Liver (tissue), 9 donors: ENCODE data around the gene ANKS1A. TPM values are rescaled to one million over a fixed set of nuclear protein-coding genes. Genes with fewer than 3 reads are reported as not detected.

Experiments
- DNase-seq: peaks from one replicate; pipeline ENCODE4 v3.0.0-alpha.2; 2017; ENCODE audit warnings: low spot score
- H3K27ac ChIP-seq, 2 donors: one replicate each; pipeline ENCODE4 v1.7.0; 2013; ENCODE audit warnings: inconsistent platforms in 2 of 2, low read length in 2 of 2, control low read depth in 1 of 2, low read depth in 1 of 2, mild to moderate bottlenecking in 1 of 2
- H3K27me3 ChIP-seq, 4 donors: one replicate each; pipeline versions ENCODE4 v1.6.1 to v1.7.0; 2013; ENCODE audit warnings: low read length in 3 of 4, inconsistent platforms in 1 of 4, mild to moderate bottlenecking in 1 of 4, moderate library complexity in 1 of 4; ENCODE audit not compliant: control insufficient read depth in 4 of 4, insufficient read depth in 4 of 4
- H3K36me3 ChIP-seq, 4 donors: one replicate each; pipeline versions ENCODE4 v1.6.1 to v1.7.0; 2013; ENCODE audit warnings: low read length in 3 of 4, mild to moderate bottlenecking in 3 of 4, low read depth in 1 of 4, moderate library complexity in 1 of 4; ENCODE audit not compliant: control insufficient read depth in 4 of 4, insufficient read depth in 3 of 4
- H3K4me1 ChIP-seq, 4 donors: one replicate each; pipeline versions ENCODE4 v1.6.1 to v1.7.0; 2013; ENCODE audit warnings: low read length in 3 of 4, mild to moderate bottlenecking in 3 of 4, moderate library complexity in 1 of 4; ENCODE audit not compliant: control insufficient read depth in 4 of 4, insufficient read depth in 4 of 4
- H3K4me3 ChIP-seq, 3 donors: one replicate each; pipeline versions ENCODE4 v1.6.1 to v1.7.0; 2013; ENCODE audit warnings: low read length in 3 of 3, control low read depth in 1 of 3, low read depth in 1 of 3, mild to moderate bottlenecking in 1 of 3
- H3K9ac ChIP-seq, 2 donors: one replicate each; pipeline ENCODE4 v1.7.0; 2013; ENCODE audit warnings: low read length in 2 of 2, mild to moderate bottlenecking in 2 of 2, moderate library complexity in 2 of 2, control low read depth in 1 of 2, low read depth in 1 of 2
- H3K9me3 ChIP-seq, 4 donors: one replicate each; pipeline versions ENCODE4 v1.6.1 to v1.7.0; 2013; ENCODE audit warnings: low read length in 3 of 4; ENCODE audit not compliant: control insufficient read depth in 4 of 4
- ATF3 ChIP-seq: IDR thresholded peaks from 2 replicates; pipeline ENCODE4 v1.6.1; 2016; ENCODE audit warnings: antibody characterized with exemption
- EGR1 ChIP-seq, 2 donors: IDR thresholded peaks; 2 replicates each; pipeline ENCODE4 v1.6.1; 2016 to 2018; ENCODE audit warnings: antibody characterized with exemption in 2 of 2, low read depth in 2 of 2
- FOXA1 ChIP-seq: IDR thresholded peaks from 2 replicates; pipeline ENCODE4 v1.6.1; 2016; ENCODE audit warnings: antibody characterized with exemption
- GABPA ChIP-seq, 2 donors: IDR thresholded peaks in 1 of 2; conservative IDR thresholded peaks in 1 of 2; 2 replicates each; pipeline ENCODE4 v1.6.1; 2016; ENCODE audit warnings: antibody characterized with exemption in 2 of 2, mild to moderate bottlenecking in 1 of 2, moderate library complexity in 1 of 2
- HNF4G ChIP-seq: IDR thresholded peaks from 2 replicates; pipeline ENCODE4 v1.6.1; 2016; ENCODE audit warnings: antibody characterized with exemption
- JUND ChIP-seq, 2 donors: IDR thresholded peaks; 2 replicates each; pipeline ENCODE4 v1.6.1; 2016; ENCODE audit warnings: antibody characterized with exemption in 2 of 2
- REST ChIP-seq: IDR thresholded peaks from 2 replicates; pipeline ENCODE4 v1.6.1; 2016; ENCODE audit warnings: antibody characterized with exemption, mild to moderate bottlenecking
- SP1 ChIP-seq: IDR thresholded peaks from 2 replicates; pipeline ENCODE4 v1.6.1; 2018; ENCODE audit warnings: antibody characterized with exemption, mild to moderate bottlenecking
- YY1 ChIP-seq: IDR thresholded peaks from 2 replicates; pipeline ENCODE4 v1.6.1; 2016; ENCODE audit warnings: antibody characterized with exemption, mild to moderate bottlenecking
- ZBTB33 ChIP-seq: IDR thresholded peaks from 2 replicates; pipeline ENCODE4 v1.6.1; 2016; ENCODE audit warnings: antibody characterized with exemption
- WGBS: extraction: QIAGEN DNeasy Blood & Tissue Kit; methylation state at CpG from one replicate; pipeline ENCODE4 v1.1.7; 2013; 5-methylcytosine and 5-hydroxymethylcytosine counted together
- polyA plus RNA-seq, 2 donors: library from polyadenylated mRNA; stranded (reverse) in 1 of 2; unstranded in 1 of 2; fragments of 200-250 nt in 1 of 2; fragments of >200 nt in 1 of 2; fragmentation: Nextera tagmentation in 1 of 2; extraction: Ambion mirVana in 1 of 2; gene quantifications; one replicate each; pipeline versions ENCODE4 v1.2.1 to v1.2.3, GENCODE V29; 2013 to 2015
- total RNA-seq, 2 donors: library from RNA; depleted of rRNA; stranded (reverse); fragments of >200 nt; gene quantifications; one replicate each; pipeline ENCODE4 v1.2.3, GENCODE V29; 2014
- TF ChIP-seq, protein P1 (sequence below): fragments of 150-350 bp; IDR thresholded peaks from 2 replicates; pipeline ENCODE4 v1.5.1; 2017; ENCODE audit warnings: improper control_type of control experiment, low read depth, low read length; ENCODE audit not compliant: missing input control
- donor health status: healthy.
- donor health status: healthy.
- donor health status: healthy.
- donor health status: healthy.
- donor health status: healthy.

Gene ANKS1A
- total and polyA plus RNA-seq, 4 donors = 4.3 to 18.7 (median 6.7) TPM

DNA sequence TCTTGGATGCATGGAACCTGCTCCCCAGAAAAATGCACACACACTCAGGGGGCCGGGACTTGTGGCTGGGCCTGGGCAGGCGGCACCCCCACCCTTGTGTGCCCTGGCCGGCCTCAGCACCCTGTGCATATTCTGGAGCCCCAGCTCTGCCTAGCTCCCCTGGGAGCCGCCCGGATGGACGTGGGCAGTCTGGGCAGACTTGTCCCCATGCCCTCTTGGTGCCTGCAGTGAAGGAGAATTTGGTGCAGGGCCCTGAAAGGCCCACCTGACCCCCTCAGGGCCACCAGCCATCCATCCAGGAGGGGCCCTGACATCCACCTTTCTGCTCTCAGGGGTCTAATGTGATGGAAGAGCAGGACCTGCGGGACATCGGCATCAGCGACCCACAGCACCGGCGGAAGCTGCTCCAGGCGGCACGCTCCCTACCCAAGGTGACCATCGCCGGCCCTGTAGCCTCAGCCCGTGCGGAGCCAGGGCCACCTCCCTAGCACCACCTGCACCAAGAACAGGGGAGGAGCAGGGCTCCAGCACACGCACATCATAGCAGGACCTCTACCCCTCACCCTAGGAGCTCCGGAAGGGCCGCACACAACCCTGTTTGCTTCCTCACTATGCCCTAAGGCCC is 189.3 kb downstream of the ANKS1A start (continued):
- TF ChIP-seq ZBTB33 = no peak

DNA sequence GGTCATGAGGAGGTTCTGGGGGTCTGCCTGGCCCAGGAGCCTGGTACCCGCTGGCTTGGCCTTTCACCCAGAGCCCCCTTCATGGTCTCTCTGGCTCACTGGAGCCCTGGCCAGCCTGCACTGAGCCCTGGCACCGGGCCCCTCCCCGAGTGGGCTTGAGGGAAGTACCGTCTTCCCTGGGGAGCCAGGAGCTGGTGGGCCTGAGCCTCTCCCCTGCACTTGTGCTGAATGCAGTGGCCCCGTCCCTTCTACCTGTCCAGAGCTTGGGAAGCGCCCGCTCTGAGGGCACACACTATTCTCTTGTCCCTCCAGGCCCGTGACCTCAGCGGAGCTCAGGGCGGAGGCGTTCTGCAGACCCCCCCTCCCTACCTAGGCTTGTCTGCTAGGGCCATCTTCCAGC is 189.8 kb downstream of the ANKS1A start:
- Histone ChIP-seq H3K27ac (no peak overlapping the region), H3K36me3 (peaks cover 8 to 38% (median 25%) of the 10 kb centered on the region in 4 donors), H3K9me3 (no peaks in the 10 kb centered on the region), H3K27me3 (no peaks in the 10 kb centered on the region), H3K9ac (no peak overlapping the region), H3K4me3 (no peak overlapping the region), H3K4me1 (peaks cover 0 to 4% (median 0%) of the 10 kb centered on the region in 4 donors)
- no peak for DNase-seq
- TF ChIP-seq FOXA1 = no peak
- TF ChIP-seq SP1 = no peak
- TF ChIP-seq JUND (IDR thresholded peaks at IDR 0.05) = no peak
- TF ChIP-seq EGR1 (IDR thresholded peaks at IDR 0.05; ENCODE audit: low read depth in 2 of 2) = no peak
- TF ChIP-seq YY1 = no peak
- TF ChIP-seq GABPA (IDR thresholded peaks at IDR 0.05 in 1 of 2, conservative IDR thresholded peaks at IDR 0.05 in 1 of 2) = no peak
- 95% methylated on average over 11 of the region's 11 CpGs for WGBS

DNA sequence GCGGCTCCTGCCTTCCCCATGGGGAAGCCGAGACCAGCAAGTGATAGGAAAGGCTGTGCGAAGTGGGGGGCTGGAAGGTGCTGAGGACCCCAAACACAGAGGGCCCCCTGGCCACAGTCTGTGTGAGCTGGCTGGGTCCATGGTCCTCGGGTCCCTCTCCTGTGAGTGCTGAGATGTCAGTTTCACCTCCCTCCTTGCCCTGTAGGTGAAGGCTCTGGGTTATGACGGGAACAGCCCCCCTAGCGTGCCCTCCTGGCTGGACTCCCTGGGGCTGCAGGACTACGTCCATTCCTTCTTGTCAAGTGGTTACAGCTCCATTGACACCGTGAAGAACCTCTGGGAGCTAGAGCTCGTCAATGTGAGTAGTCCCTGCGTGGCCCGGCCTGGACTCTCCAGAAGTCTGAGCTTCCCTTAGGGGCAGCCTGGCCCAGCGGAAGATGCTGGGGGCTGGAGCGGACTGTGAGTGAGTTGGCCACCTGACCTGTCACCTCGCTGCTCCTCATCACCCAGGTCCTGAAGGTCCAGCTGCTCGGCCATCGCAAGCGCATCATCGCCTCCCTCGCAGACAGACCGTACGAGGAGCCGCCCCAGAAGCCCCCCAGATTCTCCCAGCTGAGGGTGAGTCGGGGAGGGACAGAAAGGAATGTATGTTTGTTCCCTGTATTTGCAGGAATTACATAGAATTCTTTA is 190.4 kb downstream of the ANKS1A start:
- WGBS = 97% methylated on average over 23 of the region's 23 CpGs
- Histone ChIP-seq H3K4me3 (no peak overlapping the region), H3K4me1 (peaks cover 0 to 4% (median 0%) of the 10 kb centered on the region in 4 donors), H3K9ac (no peak overlapping the region), H3K36me3 (peaks cover 8 to 39% (median 26%) of the 10 kb centered on the region in 4 donors), H3K27me3 (no peaks in the 10 kb centered on the region), H3K9me3 (no peaks in the 10 kb centered on the region), H3K27ac (no peak overlapping the region)
- TF ChIP-seq ATF3 = no peak
- no peak for DNase-seq

DNA sequence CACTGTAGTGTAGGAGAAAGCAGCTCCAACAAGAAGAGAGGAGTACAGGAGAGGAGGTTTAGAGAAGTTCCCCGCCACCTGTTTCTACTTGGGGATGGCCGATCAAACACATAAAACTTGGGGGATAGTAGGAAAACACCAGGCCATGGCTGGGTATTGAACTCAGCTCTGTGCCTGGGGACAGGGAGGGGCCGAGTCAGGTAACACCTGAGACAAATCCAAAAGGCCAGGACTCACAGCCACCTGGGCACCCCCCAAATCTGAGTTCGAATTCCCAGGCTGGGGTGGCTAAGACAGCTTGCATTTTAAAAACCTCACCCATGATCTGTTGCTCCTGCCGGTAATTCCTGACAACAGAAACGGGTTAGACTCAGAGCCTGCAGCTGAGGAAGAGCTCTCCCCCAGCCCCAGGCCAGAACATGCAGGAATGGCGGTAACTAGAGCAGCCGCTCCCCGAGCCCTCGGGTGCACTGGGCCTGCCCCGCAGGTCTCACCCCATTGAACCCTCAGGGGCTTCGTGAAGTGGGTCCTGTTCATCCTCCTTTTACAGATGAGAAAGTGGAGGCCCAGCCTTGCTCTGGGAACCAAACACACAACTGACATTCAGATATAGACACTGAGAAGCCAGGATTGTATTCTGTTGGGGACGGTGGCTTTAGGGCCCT is 191.1 kb downstream of the ANKS1A start:
- no peaks in the 10 kb centered on the region for H3K9me3 ChIP-seq
- H3K4me1 ChIP-seq = peaks cover 0 to 4% (median 0%) of the 10 kb centered on the region in 4 donors
- TF ChIP-seq HNF4G (no peak), YY1 (no peak), SP1 (no peak), REST (no peak), JUND (IDR thresholded peaks at IDR 0.05) (no peak), ZBTB33 (no peak)
- TF ChIP-seq, protein P1, sequence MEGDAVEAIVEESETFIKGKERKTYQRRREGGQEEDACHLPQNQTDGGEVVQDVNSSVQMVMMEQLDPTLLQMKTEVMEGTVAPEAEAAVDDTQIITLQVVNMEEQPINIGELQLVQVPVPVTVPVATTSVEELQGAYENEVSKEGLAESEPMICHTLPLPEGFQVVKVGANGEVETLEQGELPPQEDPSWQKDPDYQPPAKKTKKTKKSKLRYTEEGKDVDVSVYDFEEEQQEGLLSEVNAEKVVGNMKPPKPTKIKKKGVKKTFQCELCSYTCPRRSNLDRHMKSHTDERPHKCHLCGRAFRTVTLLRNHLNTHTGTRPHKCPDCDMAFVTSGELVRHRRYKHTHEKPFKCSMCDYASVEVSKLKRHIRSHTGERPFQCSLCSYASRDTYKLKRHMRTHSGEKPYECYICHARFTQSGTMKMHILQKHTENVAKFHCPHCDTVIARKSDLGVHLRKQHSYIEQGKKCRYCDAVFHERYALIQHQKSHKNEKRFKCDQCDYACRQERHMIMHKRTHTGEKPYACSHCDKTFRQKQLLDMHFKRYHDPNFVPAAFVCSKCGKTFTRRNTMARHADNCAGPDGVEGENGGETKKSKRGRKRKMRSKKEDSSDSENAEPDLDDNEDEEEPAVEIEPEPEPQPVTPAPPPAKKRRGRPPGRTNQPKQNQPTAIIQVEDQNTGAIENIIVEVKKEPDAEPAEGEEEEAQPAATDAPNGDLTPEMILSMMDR = no peak
- H3K27ac ChIP-seq = no peak overlapping the region
- WGBS = 96% methylated on average over 13 of the region's 13 CpGs
- peaks cover 9 to 39% (median 27%) of the 10 kb centered on the region in 4 donors for H3K36me3 ChIP-seq
- no peak overlapping the region for H3K4me3 ChIP-seq
- DNase-seq = no peak
- H3K9ac ChIP-seq = no peak overlapping the region
- no peaks in the 10 kb centered on the region for H3K27me3 ChIP-seq
